OCI-LY1 (cell line): Measurements from ENCODE around the gene ACTG1.

Source experiments
- H2AFZ ChIP-seq: fragments of 200-600 bp; sonication (generic), shearing (Covaris generic); 2 replicates; pipeline ENCODE4 v1.6.0; 2014; ENCODE audit warnings: antibody characterized with exemption, mild to moderate bottlenecking, low read length
- H3F3A ChIP-seq: fragments of 200-600 bp; sonication (generic), shearing (Covaris generic); 2 replicates; pipeline ENCODE4 v1.6.0; 2014; ENCODE audit warnings: mild to moderate bottlenecking, antibody characterized with exemption, low read length, moderate library complexity; ENCODE audit not compliant: insufficient read depth
- H3K27ac ChIP-seq: fragments of 200-600 bp; sonication (generic); 2 replicates; pipeline ENCODE4 v1.5.1; 2014; ENCODE audit warnings: low read length, mixed run types, mild to moderate bottlenecking, low read depth; ENCODE audit not compliant: poor library complexity, severe bottlenecking
- H3K27me3 ChIP-seq: fragments of 200-600 bp; sonication (generic); 2 replicates; pipeline ENCODE4 v1.6.0; 2014; ENCODE audit warnings: antibody characterized with exemption, mild to moderate bottlenecking, low read length, moderate library complexity; ENCODE audit not compliant: insufficient read depth
- H3K36me3 ChIP-seq: fragments of 200-600 bp; sonication (generic); 2 replicates; pipeline ENCODE4 v1.6.1; 2014; ENCODE audit warnings: mild to moderate bottlenecking, antibody characterized with exemption, low read length, moderate library complexity, mixed read lengths; ENCODE audit not compliant: insufficient read depth
- H3K4me1 ChIP-seq: fragments of 200-600 bp; sonication (generic); 2 replicates; pipeline ENCODE4 v1.5.1; 2014; ENCODE audit warnings: mild to moderate bottlenecking, low read length, moderate library complexity; ENCODE audit not compliant: insufficient read depth, severe bottlenecking
- H3K4me2 ChIP-seq: fragments of 200-600 bp; sonication (generic), shearing (Covaris generic); 2 replicates; pipeline ENCODE4 v1.6.1; 2014; ENCODE audit warnings: low read length
- H3K4me3 ChIP-seq: fragments of 200-600 bp; sonication (generic); 2 replicates; pipeline ENCODE4 v1.5.1; 2014; ENCODE audit warnings: low read length, low read depth, mild to moderate bottlenecking, mixed read lengths; ENCODE audit not compliant: poor library complexity, severe bottlenecking
- H3K79me2 ChIP-seq: fragments of 200-600 bp; shearing (Covaris generic); 2 replicates; pipeline ENCODE4 v1.6.1; 2016; ENCODE audit warnings: mixed run types, low read length, mixed read lengths; ENCODE audit not compliant: insufficient read depth
- H3K9ac ChIP-seq: fragments of 200-600 bp; sonication (generic), shearing (Covaris generic); 2 replicates; pipeline ENCODE4 v1.6.1; 2014; ENCODE audit warnings: mild to moderate bottlenecking, low read length, mixed read lengths
- H3K9me2 ChIP-seq: fragments of 200-600 bp; sonication (generic), shearing (Covaris generic); 2 replicates; pipeline ENCODE4 v1.6.1; 2014; ENCODE audit warnings: low read depth, mild to moderate bottlenecking, low read length, mixed read lengths
- H3K9me3 ChIP-seq: fragments of 200-600 bp; shearing (Covaris generic); 2 replicates; pipeline ENCODE4 v1.6.1; 2014; ENCODE audit warnings: low read length, mixed read lengths
- H4K20me1 ChIP-seq: fragments of 200-600 bp; sonication (generic), shearing (Covaris generic); 2 replicates; pipeline ENCODE4 v1.6.0; 2016; ENCODE audit warnings: mild to moderate bottlenecking, low read length; ENCODE audit not compliant: insufficient read depth
- EZH2 ChIP-seq: fragments of 200-600 bp; sonication (generic), shearing (Covaris generic); IDR thresholded peaks from 2 replicates; pipeline ENCODE4 v1.8.0; 2017; ENCODE audit warnings: borderline replicate concordance, mixed run types, mild to moderate bottlenecking, antibody characterized with exemption, low read length, moderate library complexity, mixed read lengths
- TF ChIP-seq, protein P1 (sequence below): fragments of 200-600 bp; sonication (generic), shearing (Covaris generic); IDR thresholded peaks from 2 replicates; pipeline ENCODE4 v1.5.1; 2017; ENCODE audit warnings: mild to moderate bottlenecking, antibody characterized with exemption, low read length, moderate library complexity, mixed read lengths

ACTG1 gene

DNA sequence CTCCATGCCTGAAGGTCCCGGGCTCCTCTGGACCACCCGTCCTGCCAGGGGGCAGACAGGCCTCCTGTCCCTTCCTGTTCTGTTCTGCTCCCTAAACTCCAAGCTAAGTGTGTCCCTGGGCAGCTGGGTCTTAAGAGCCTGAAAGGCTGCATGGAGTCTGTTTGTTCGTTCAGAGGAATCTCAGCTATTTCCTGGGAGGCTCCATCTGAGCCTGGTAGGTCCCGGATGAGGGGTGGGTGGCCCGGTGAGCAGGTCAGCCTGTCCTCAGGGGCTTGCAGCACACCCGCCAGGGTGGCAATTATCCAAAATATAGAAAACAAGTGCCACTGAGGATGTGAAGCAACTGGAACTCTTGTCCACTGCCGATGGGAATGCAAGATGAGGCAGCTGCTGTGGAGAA is 12.6 kb downstream of the ACTG1 start:
- Histone ChIP-seq H3K9ac (no peak overlapping the region), H3K4me1 (peaks cover 1% of the 10 kb centered on the region), H3K4me3 (no peak overlapping the region), H3K36me3 (no peaks in the 10 kb centered on the region), H3K79me2 (no peaks in the 10 kb centered on the region), H4K20me1 (no peaks in the 10 kb centered on the region), H2AFZ (no peak overlapping the region), H3K27ac (no peak overlapping the region), H3K9me2 (no peaks in the 10 kb centered on the region), H3K9me3 (no peaks in the 10 kb centered on the region), H3K4me2 (no peak overlapping the region), H3F3A (no peaks in the 10 kb centered on the region), H3K27me3 (peaks cover 9% of the 10 kb centered on the region; the same call in 1 of the 2 replicates)
- TF ChIP-seq, protein P1, sequence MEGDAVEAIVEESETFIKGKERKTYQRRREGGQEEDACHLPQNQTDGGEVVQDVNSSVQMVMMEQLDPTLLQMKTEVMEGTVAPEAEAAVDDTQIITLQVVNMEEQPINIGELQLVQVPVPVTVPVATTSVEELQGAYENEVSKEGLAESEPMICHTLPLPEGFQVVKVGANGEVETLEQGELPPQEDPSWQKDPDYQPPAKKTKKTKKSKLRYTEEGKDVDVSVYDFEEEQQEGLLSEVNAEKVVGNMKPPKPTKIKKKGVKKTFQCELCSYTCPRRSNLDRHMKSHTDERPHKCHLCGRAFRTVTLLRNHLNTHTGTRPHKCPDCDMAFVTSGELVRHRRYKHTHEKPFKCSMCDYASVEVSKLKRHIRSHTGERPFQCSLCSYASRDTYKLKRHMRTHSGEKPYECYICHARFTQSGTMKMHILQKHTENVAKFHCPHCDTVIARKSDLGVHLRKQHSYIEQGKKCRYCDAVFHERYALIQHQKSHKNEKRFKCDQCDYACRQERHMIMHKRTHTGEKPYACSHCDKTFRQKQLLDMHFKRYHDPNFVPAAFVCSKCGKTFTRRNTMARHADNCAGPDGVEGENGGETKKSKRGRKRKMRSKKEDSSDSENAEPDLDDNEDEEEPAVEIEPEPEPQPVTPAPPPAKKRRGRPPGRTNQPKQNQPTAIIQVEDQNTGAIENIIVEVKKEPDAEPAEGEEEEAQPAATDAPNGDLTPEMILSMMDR = no peak
- no peak for TF ChIP-seq EZH2

DNA sequence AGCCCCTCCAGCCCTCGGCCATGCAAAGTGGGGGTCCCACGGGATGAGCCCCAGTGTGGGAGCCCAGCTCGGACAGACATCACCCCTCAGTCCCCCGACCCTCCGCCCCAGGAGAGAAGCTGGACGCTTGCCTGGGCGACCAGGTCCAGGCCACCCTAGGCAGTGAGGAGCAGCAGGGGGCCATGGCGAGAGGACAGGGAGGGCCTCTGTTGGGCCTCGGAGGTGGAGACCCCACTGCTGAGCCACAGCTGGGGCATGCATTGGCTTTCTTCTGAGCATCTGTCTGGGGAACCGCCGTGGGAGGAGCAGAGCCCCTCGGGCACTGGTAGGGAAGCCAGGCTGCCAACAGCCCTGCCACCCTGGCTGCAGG is 13.0 kb downstream of the ACTG1 start:
- H3K4me2 ChIP-seq = no peak overlapping the region
- H4K20me1 ChIP-seq = no peaks in the 10 kb centered on the region

GRCh38 chr17:81498953-81499600 is 13.5 kb downstream of the ACTG1 start:
- Histone ChIP-seq H3K9me2 (no peaks in the 10 kb centered on the region), H4K20me1 (no peaks in the 10 kb centered on the region), H3K9ac (no peak overlapping the region), H3K79me2 (no peaks in the 10 kb centered on the region), H3K27me3 (peaks cover 9% of the 10 kb centered on the region), H3F3A (no peaks in the 10 kb centered on the region), H3K4me1 (peaks cover 5% of the 10 kb centered on the region), H3K27ac (no peak overlapping the region), H3K4me3 (no peak overlapping the region), H3K9me3 (no peaks in the 10 kb centered on the region), H3K36me3 (no peaks in the 10 kb centered on the region), H3K4me2 (no peak overlapping the region), H2AFZ (no peak overlapping the region)
- TF ChIP-seq EZH2 = no peak
- TF ChIP-seq, protein P1 = no peak

More for the DNA sequence above, 13.0 kb downstream of the ACTG1 start:
- H3K4me1 ChIP-seq = peaks cover 5% of the 10 kb centered on the region
- H3K27ac ChIP-seq = no peak overlapping the region
- H3K36me3 ChIP-seq = no peaks in the 10 kb centered on the region
- H3K27me3 ChIP-seq = peaks cover 9% of the 10 kb centered on the region
- H2AFZ ChIP-seq = no peak overlapping the region
- H3K9ac ChIP-seq = no peak overlapping the region
- no peaks in the 10 kb centered on the region for H3K9me2 ChIP-seq
- TF ChIP-seq, protein P1 = no peak
- TF ChIP-seq EZH2 = no peak
- H3K79me2 ChIP-seq = no peaks in the 10 kb centered on the region
- H3K4me3 ChIP-seq = no peak overlapping the region
- no peaks in the 10 kb centered on the region for H3K9me3 ChIP-seq
- H3F3A ChIP-seq = no peaks in the 10 kb centered on the region
